ENCODE measurements around the gene KIAA0513. TPM values are rescaled to one million over a fixed set of nuclear protein-coding genes. Genes with fewer than 3 reads are reported as not detected.
A peak's percentile ranks its signal among the peaks of the same experiment; 100 is the strongest.

The KIAA0513 gene
- total and polyA plus RNA-seq, 2 of the 13 experiments (the other 11 are each of a cell fraction or from before 2014, with no cell fraction given) = 1.8 TPM

DNA sequence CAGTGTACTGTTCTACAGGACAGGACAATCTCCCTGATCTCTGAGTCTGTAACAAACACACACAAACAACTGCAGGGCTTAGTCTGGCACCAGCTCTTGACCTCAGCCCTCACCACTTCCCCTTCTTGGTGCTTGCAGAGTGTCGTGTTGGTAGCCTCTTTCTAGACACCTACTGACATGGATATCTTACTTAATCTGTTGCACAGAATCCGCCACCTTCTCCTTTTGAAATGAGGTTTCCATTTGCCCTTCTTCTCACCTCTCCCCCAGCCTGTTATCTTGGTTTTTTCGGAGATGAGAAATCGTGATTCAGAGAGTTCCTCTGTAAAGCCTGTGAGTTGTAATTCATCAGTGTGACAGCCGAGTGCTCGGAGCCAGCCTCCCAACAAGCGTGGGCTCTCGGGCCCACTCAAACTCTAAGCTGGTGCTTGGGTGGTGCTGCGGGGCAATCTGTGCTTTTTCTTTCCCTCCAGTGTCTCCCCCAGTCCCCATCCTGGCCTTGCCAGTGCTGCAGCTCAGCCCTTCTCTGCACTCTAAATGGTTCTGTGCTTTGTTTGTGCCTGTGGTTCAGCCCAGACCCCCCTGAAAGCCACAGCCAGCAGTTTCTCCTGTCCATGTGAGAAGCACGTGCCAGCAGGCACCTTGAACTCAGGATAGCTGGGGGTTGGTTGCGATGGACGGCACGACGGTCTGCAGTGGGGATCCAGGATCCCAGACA, 28.1 kb downstream of the KIAA0513 start (continued):
- TF ChIP-seq, protein P1, sequence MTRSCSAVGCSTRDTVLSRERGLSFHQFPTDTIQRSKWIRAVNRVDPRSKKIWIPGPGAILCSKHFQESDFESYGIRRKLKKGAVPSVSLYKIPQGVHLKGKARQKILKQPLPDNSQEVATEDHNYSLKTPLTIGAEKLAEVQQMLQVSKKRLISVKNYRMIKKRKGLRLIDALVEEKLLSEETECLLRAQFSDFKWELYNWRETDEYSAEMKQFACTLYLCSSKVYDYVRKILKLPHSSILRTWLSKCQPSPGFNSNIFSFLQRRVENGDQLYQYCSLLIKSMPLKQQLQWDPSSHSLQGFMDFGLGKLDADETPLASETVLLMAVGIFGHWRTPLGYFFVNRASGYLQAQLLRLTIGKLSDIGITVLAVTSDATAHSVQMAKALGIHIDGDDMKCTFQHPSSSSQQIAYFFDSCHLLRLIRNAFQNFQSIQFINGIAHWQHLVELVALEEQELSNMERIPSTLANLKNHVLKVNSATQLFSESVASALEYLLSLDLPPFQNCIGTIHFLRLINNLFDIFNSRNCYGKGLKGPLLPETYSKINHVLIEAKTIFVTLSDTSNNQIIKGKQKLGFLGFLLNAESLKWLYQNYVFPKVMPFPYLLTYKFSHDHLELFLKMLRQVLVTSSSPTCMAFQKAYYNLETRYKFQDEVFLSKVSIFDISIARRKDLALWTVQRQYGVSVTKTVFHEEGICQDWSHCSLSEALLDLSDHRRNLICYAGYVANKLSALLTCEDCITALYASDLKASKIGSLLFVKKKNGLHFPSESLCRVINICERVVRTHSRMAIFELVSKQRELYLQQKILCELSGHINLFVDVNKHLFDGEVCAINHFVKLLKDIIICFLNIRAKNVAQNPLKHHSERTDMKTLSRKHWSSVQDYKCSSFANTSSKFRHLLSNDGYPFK (CRISPR knock-in tag; IDR thresholded peaks at IDR 0.05; ENCODE audit: borderline replicate concordance) = peak; percentile 83
- TF ChIP-seq FOXK2 (IDR thresholded peaks at IDR 0.05) (no peak), MBD4 (IDR thresholded peaks at IDR 0.05; ENCODE audit: borderline replicate concordance, low read length) (no peak), CBX2 (IDR thresholded peaks at IDR 0.05; ENCODE audit: low read depth, low read length) (no peak), CBX2 (CRISPR knock-in tag; IDR thresholded peaks at IDR 0.05; ENCODE audit: low read depth) (no peak; the same call in 1 of the 2 replicates), BRD4 (CRISPR knock-in tag; IDR thresholded peaks at IDR 0.05) (no peak), SP1 (IDR thresholded peaks at IDR 0.05) (no peak), SP1 (CRISPR knock-in tag; IDR thresholded peaks at IDR 0.05) (no peak), GABPB1 (CRISPR knock-in tag; IDR thresholded peaks at IDR 0.05) (no peak; the same call in 1 of the 2 replicates), ZNF256 (CRISPR knock-in tag; conservative IDR thresholded peaks at IDR 0.05) (peak; percentile 64; the same call in 1 of the 2 replicates), ZIK1 (CRISPR knock-in tag; IDR thresholded peaks at IDR 0.05; ENCODE audit: borderline replicate concordance, low read depth) (no peak), NFKB2 (CRISPR knock-in tag; IDR thresholded peaks at IDR 0.05; ENCODE audit: borderline replicate concordance) (peak; percentile 96; the same call in 1 of the 2 replicates), RELA (CRISPR knock-in tag; IDR thresholded peaks at IDR 0.05) (no peak), TBX2 (CRISPR knock-in tag; IDR thresholded peaks at IDR 0.05; ENCODE audit: borderline replicate concordance) (peak; percentile 77), ZNF597 (CRISPR knock-in tag; IDR thresholded peaks at IDR 0.05) (no peak), CERS6 (CRISPR knock-in tag; IDR thresholded peaks at IDR 0.05) (0 out of 2 replicates have a peak, but pooled peaks have one; percentile 29), ZNF235 (CRISPR knock-in tag; IDR thresholded peaks at IDR 0.05; ENCODE audit: borderline replicate concordance) (0 out of 2 replicates have a peak, but pooled peaks have one; percentile 84), CCDC6 (CRISPR knock-in tag; IDR thresholded peaks at IDR 0.05) (0 out of 2 replicates have a peak, but pooled peaks have one; percentile 30), GFI1 (CRISPR knock-in tag; IDR thresholded peaks at IDR 0.05; ENCODE audit: borderline replicate concordance) (no peak; the same call in 1 of the 2 replicates)
- TF ChIP-seq, protein P2, sequence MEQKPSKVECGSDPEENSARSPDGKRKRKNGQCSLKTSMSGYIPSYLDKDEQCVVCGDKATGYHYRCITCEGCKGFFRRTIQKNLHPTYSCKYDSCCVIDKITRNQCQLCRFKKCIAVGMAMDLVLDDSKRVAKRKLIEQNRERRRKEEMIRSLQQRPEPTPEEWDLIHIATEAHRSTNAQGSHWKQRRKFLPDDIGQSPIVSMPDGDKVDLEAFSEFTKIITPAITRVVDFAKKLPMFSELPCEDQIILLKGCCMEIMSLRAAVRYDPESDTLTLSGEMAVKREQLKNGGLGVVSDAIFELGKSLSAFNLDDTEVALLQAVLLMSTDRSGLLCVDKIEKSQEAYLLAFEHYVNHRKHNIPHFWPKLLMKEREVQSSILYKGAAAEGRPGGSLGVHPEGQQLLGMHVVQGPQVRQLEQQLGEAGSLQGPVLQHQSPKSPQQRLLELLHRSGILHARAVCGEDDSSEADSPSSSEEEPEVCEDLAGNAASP (CRISPR knock-in tag; IDR thresholded peaks at IDR 0.05; ENCODE audit: borderline replicate concordance) = no peak

Measured in HepG2 (cell line).